ENCODE results near the gene ROBO2.
"Not testable (repeated sequence)": the region's sequence is repeated elsewhere in the genome, so short reads cannot be mapped to it uniquely, and the experiment has no call there.

ROBO2 gene

GRCh38 chr3:77345009-77345408, 305.1 kb downstream of the ROBO2 start:
- DNase-seq, result no peak

GRCh38 chr3:77348244-77348855, 308.5 kb downstream of the ROBO2 start:
- DNase-seq, result no peak

- no peak for DNase-seq
Observed at GRCh38 chr3:77354958-77355357, 315.1 kb downstream of the ROBO2 start.

- DNase-seq, result no peak
Observed at GRCh38 chr3:77362936-77363335, 323.0 kb downstream of the ROBO2 start.

- no peak for DNase-seq
Observed at GRCh38 chr3:77365152-77365551, 325.3 kb downstream of the ROBO2 start.

GRCh38 chr3:77370413-77370812, 330.5 kb downstream of the ROBO2 start:
- peak; percentile 29 for DNase-seq

GRCh38 chr3:77372018-77372417, 332.1 kb downstream of the ROBO2 start:
- DNase-seq, result no peak

- no peak for DNase-seq
Observed at GRCh38 chr3:77372634-77373346, 332.9 kb downstream of the ROBO2 start.

- no peak for DNase-seq
Observed at GRCh38 chr3:77373619-77374018, 333.7 kb downstream of the ROBO2 start.

GRCh38 chr3:77376511-77376910, 336.6 kb downstream of the ROBO2 start:
- no peak for DNase-seq

GRCh38 chr3:77377717-77378116, 337.8 kb downstream of the ROBO2 start:
- DNase-seq, result no peak

GRCh38 chr3:77380136-77380535, 340.2 kb downstream of the ROBO2 start:
- no peak for DNase-seq

GRCh38 chr3:77381431-77381830, 341.5 kb downstream of the ROBO2 start:
- no peak for DNase-seq

GRCh38 chr3:77392181-77392580, 352.3 kb downstream of the ROBO2 start:
- DNase-seq, result no peak

GRCh38 chr3:77394046-77394445, 354.1 kb downstream of the ROBO2 start:
- no peak for DNase-seq

- no peak for DNase-seq
Observed at GRCh38 chr3:77404871-77405270, 365.0 kb downstream of the ROBO2 start.

- DNase-seq, result no peak
Observed at GRCh38 chr3:77407441-77407840, 367.5 kb downstream of the ROBO2 start.

GRCh38 chr3:77410334-77410733, 370.4 kb downstream of the ROBO2 start:
- DNase-seq, result not testable (repeated sequence)

- no peak for DNase-seq
Observed at GRCh38 chr3:77411334-77411733, 371.4 kb downstream of the ROBO2 start.

- DNase-seq, result no peak
Observed at GRCh38 chr3:77412021-77412438, 372.1 kb downstream of the ROBO2 start.

- no peak for DNase-seq
Observed at GRCh38 chr3:77412584-77412983, 372.7 kb downstream of the ROBO2 start.

- DNase-seq, result no peak
Observed at GRCh38 chr3:77414881-77415280, 375.0 kb downstream of the ROBO2 start.

- DNase-seq, result no peak
Observed at GRCh38 chr3:77420336-77420735, 380.4 kb downstream of the ROBO2 start.

- no peak for DNase-seq
Observed at GRCh38 chr3:77421916-77422315, 382.0 kb downstream of the ROBO2 start.

- DNase-seq, result no peak
Observed at GRCh38 chr3:77426531-77426930, 386.6 kb downstream of the ROBO2 start.

Data from right hindlimb (tissue), 1 donor.